ENCODE results near the gene FANCI. TPM values are rescaled to one million over a fixed set of nuclear protein-coding genes. Genes with fewer than 3 reads are reported as not detected.

Gene FANCI
- total RNA-seq, 1 donor from 2014 or later: 66.8 TPM

GRCh38 chr15:89322822-89323221 lies 79.0 kb downstream of the FANCI start:
- no peak overlapping the region for H3K4me3 Mint-ChIP-seq
- H3K9me3 Mint-ChIP-seq: no peaks in the 10 kb centered on the region
- no peaks in the 10 kb centered on the region for H3K4me1 Mint-ChIP-seq (ENCODE audit: unreplicated experiment)
- no peaks in the 10 kb centered on the region for H3K27me3 Mint-ChIP-seq
- DNase-seq (ENCODE audit: extremely low spot score, unreplicated experiment): no peak
- TF ChIP-seq, protein P1, sequence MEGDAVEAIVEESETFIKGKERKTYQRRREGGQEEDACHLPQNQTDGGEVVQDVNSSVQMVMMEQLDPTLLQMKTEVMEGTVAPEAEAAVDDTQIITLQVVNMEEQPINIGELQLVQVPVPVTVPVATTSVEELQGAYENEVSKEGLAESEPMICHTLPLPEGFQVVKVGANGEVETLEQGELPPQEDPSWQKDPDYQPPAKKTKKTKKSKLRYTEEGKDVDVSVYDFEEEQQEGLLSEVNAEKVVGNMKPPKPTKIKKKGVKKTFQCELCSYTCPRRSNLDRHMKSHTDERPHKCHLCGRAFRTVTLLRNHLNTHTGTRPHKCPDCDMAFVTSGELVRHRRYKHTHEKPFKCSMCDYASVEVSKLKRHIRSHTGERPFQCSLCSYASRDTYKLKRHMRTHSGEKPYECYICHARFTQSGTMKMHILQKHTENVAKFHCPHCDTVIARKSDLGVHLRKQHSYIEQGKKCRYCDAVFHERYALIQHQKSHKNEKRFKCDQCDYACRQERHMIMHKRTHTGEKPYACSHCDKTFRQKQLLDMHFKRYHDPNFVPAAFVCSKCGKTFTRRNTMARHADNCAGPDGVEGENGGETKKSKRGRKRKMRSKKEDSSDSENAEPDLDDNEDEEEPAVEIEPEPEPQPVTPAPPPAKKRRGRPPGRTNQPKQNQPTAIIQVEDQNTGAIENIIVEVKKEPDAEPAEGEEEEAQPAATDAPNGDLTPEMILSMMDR (conservative IDR thresholded peaks at IDR 0.05): no peak
- peak overlapping the region; percentile 31 for H3K27ac Mint-ChIP-seq
- peaks cover 19% of the 10 kb centered on the region for H3K36me3 Mint-ChIP-seq

GRCh38 chr15:89323825-89324224 lies 80.0 kb downstream of the FANCI start:
- H3K4me3 Mint-ChIP-seq: no peak overlapping the region
- no peaks in the 10 kb centered on the region for H3K27me3 Mint-ChIP-seq
- no peaks in the 10 kb centered on the region for H3K4me1 Mint-ChIP-seq (ENCODE audit: unreplicated experiment)
- no peak overlapping the region for H3K27ac Mint-ChIP-seq
- H3K9me3 Mint-ChIP-seq: no peaks in the 10 kb centered on the region
- no peak for DNase-seq (ENCODE audit: extremely low spot score, unreplicated experiment)
- TF ChIP-seq, protein P1 (conservative IDR thresholded peaks at IDR 0.05): no peak
- H3K36me3 Mint-ChIP-seq: peaks cover 19% of the 10 kb centered on the region

DNA sequence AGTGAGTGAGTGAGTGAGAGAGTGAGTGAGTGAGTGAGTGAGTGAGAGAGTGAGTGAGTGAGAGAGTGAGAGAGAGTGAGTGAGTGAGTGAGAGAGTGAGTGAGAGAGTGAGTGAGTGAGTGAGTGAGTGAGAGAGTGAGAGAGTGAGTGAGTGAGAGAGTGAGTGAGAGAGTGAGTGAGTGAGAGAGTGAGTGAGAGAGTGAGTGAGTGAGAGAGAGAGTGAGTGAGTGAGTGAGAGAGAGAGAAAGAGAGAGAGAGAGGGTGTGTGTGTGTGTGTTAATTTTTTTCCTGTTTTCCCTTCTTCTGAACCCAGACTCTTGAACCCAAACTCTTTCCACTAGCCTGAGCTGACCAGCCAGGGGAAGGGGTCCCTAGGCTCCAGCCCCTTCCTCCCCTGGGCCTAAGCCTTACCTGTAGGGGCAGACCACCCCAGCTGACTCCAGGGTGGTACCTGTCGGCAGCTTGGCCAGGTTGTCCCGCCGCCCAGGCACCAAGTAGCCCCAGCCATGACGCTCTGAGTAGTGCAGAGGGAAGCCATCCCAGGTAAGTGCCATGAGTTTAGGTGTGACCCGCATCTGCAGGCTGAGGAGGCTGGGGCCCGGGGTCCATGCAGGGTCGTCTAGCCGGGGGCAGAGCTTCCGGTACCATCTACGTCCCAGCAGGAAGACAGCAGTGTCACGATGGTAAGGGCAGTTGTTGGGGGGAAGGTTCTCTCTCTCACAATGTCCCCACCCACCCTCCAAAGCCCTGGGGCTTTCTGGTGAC lies 81.4 kb downstream of the FANCI start:
- no peak overlapping the region for H3K4me3 Mint-ChIP-seq
- H3K27me3 Mint-ChIP-seq: no peaks in the 10 kb centered on the region
- no peak overlapping the region for H3K27ac Mint-ChIP-seq
- no peak for DNase-seq (ENCODE audit: extremely low spot score, unreplicated experiment)
- peaks cover 13% of the 10 kb centered on the region for H3K36me3 Mint-ChIP-seq
- TF ChIP-seq, protein P1 (conservative IDR thresholded peaks at IDR 0.05): no peak
- no peaks in the 10 kb centered on the region for H3K4me1 Mint-ChIP-seq (ENCODE audit: unreplicated experiment)
- H3K9me3 Mint-ChIP-seq: no peaks in the 10 kb centered on the region

DNA sequence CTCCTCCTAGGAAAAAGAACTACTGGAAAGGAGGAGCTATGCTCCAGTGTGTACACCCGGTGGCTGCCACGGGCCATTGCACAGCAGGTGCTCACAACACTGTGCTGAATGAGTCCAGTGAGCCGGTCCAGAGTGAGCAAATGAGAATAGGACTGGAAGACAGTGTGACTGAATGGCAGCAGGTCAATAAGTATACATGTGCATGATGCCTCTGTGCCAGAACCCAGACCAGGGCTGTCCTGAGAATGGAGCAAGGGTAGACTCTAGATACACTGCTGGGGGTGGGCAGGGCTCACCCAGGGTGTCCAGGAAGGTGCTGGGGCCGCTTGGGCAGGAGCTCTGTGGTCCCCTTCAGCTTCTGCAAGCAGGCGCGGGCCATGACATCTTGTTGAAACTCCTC lies 82.5 kb downstream of the FANCI start:
- no peak overlapping the region for H3K27ac Mint-ChIP-seq
- no peak for DNase-seq (ENCODE audit: extremely low spot score, unreplicated experiment)
- no peaks in the 10 kb centered on the region for H3K27me3 Mint-ChIP-seq
- H3K4me1 Mint-ChIP-seq (ENCODE audit: unreplicated experiment): peaks cover 5% of the 10 kb centered on the region
- no peaks in the 10 kb centered on the region for H3K9me3 Mint-ChIP-seq
- TF ChIP-seq, protein P1 (conservative IDR thresholded peaks at IDR 0.05): no peak
- peaks cover 15% of the 10 kb centered on the region for H3K36me3 Mint-ChIP-seq
- H3K4me3 Mint-ChIP-seq: no peak overlapping the region

GRCh38 chr15:89327113-89327512 lies 83.3 kb downstream of the FANCI start:
- TF ChIP-seq, protein P1 (conservative IDR thresholded peaks at IDR 0.05): no peak
- Mint-ChIP-seq H3K36me3 (peaks cover 21% of the 10 kb centered on the region), H3K4me1 (ENCODE audit: unreplicated experiment) (peaks cover 12% of the 10 kb centered on the region), H3K9me3 (no peaks in the 10 kb centered on the region), H3K27me3 (no peaks in the 10 kb centered on the region), H3K27ac (no peak overlapping the region), H3K4me3 (no peak overlapping the region)
- no peak for DNase-seq (ENCODE audit: extremely low spot score, unreplicated experiment)
